ENCODE measurements around the gene EGFL7. TPM values are rescaled to one million over a fixed set of nuclear protein-coding genes. Genes with fewer than 3 reads are reported as not detected.

EGFL7 gene
- total RNA-seq, 1 donor from 2014 or later: 16.5 TPM

DNA sequence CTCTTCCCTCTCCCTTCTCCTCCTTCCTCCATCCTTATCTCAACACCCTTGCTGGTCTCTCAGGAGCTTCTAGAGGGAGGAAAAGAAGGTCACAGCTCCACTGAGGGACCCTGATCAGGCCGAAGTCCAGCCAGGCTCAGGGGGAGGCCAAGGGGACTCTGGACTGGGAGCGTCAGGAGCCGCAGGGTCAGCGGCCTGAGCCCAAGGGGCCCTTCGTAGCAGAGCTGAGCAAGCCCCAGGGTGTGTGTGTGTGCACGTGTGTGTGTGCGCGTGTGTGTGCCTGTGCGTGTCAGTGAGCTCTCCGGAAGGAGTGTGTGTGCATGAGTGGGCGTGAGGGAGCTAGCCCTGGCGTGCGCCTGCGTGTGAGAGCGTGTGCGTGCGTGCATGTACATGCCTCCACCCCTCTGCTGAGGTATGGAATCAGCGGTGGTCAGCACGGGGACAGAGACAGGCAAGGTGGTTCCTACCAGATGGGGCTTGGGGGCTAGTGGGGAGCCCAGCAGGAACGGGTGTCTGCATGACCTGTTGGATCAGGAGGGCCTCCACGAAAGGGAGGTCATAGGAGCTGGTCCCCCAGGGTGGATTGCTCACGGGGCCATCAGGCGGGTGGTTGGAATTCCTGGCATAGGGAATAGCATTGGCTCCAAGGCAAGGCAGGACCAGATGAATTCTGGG is 34.6 kb downstream of the EGFL7 start:
- Histone ChIP-seq H4K20me1 (ENCODE audit: low read depth) (no peaks in the 10 kb centered on the region), H3K4me2 (no peak overlapping the region), H3K4me3 (no peak overlapping the region), H3K27ac (no peak overlapping the region), H3K36me3 (no peaks in the 10 kb centered on the region), H3K4me1 (peaks cover under 1% of the 10 kb centered on the region), H3F3A (ENCODE audit: low read depth) (peaks cover 4% of the 10 kb centered on the region), H3K9me3 (ENCODE audit: low read depth) (no peaks in the 10 kb centered on the region), H3K79me2 (ENCODE audit: low read depth) (no peaks in the 10 kb centered on the region), H3K27me3 (peaks cover 18% of the 10 kb centered on the region), H2AFZ (replicated peaks) (no peak overlapping the region), H3K9ac (no peak overlapping the region)
- H3K27ac Mint-ChIP-seq: peak overlapping the region; percentile 88
- no peak for DNase-seq (ENCODE audit: low spot score)
- peaks cover 28% of the 10 kb centered on the region for H3K4me1 Mint-ChIP-seq
- peaks cover 20% of the 10 kb centered on the region for H3K27me3 Mint-ChIP-seq (ENCODE audit: insufficient read depth, low read depth)
- TF ChIP-seq EZH2phosphoT487 (IDR thresholded peaks at IDR 0.05) (no peak), EZH2 (IDR thresholded peaks at IDR 0.05) (no peak)
- H3K36me3 Mint-ChIP-seq: no peaks in the 10 kb centered on the region
- H3K4me3 Mint-ChIP-seq: peak overlapping the region; percentile 2
- H3K9me3 Mint-ChIP-seq: no peaks in the 10 kb centered on the region

DNA sequence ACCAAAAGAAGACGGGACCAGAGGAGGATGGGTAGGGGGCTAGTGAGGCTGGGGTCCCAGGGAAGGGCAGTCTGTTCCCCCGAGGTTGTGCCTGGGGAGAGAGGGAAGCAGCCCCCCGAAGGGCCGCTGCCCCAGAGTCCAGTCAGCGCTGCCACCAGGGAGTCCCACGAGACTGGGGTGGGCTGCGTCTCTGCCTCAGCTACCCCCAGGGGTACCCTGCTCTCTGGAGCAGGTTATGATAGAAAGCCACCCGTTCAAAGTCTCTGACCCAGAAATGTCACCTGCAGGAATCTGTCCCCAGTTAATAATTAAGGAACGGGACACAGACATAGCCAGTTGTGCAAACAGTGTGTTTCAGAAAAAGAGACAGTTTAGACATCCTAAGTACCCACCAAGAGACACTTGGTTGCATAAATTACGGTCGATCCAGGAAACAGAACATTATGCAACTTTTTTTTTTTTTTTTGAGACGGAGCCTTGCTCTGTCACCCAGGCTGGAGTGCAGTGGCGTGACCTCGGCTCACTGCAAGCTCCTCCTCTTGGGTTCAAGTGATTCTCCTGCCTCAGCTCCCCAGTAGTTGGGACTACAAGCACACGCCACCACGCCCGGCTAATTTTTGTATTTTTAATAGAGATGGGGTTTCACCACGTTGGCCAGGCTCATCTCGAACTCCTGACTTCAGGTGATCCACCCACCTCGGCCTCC is 35.3 kb downstream of the EGFL7 start:
- Mint-ChIP-seq H3K4me1 (peaks cover 26% of the 10 kb centered on the region), H3K4me3 (no peak overlapping the region), H3K27me3 (ENCODE audit: insufficient read depth, low read depth) (peaks cover 21% of the 10 kb centered on the region), H3K27ac (no peak overlapping the region), H3K9me3 (no peaks in the 10 kb centered on the region), H3K36me3 (no peaks in the 10 kb centered on the region)
- Histone ChIP-seq H3K9me3 (ENCODE audit: low read depth) (no peaks in the 10 kb centered on the region), H3K4me1 (no peaks in the 10 kb centered on the region), H3F3A (ENCODE audit: low read depth) (peaks cover 4% of the 10 kb centered on the region), H3K4me3 (no peak overlapping the region), H3K27me3 (peaks cover 19% of the 10 kb centered on the region), H3K36me3 (no peaks in the 10 kb centered on the region), H3K27ac (no peak overlapping the region), H3K9ac (no peak overlapping the region), H3K4me2 (no peak overlapping the region), H4K20me1 (ENCODE audit: low read depth) (no peaks in the 10 kb centered on the region), H2AFZ (replicated peaks) (no peak overlapping the region), H3K79me2 (ENCODE audit: low read depth) (no peaks in the 10 kb centered on the region)
- DNase-seq (ENCODE audit: low spot score): no peak
- no peak for TF ChIP-seq EZH2 (IDR thresholded peaks at IDR 0.05)
- TF ChIP-seq EZH2phosphoT487 (IDR thresholded peaks at IDR 0.05): no peak
- TF ChIP-seq, protein P1, sequence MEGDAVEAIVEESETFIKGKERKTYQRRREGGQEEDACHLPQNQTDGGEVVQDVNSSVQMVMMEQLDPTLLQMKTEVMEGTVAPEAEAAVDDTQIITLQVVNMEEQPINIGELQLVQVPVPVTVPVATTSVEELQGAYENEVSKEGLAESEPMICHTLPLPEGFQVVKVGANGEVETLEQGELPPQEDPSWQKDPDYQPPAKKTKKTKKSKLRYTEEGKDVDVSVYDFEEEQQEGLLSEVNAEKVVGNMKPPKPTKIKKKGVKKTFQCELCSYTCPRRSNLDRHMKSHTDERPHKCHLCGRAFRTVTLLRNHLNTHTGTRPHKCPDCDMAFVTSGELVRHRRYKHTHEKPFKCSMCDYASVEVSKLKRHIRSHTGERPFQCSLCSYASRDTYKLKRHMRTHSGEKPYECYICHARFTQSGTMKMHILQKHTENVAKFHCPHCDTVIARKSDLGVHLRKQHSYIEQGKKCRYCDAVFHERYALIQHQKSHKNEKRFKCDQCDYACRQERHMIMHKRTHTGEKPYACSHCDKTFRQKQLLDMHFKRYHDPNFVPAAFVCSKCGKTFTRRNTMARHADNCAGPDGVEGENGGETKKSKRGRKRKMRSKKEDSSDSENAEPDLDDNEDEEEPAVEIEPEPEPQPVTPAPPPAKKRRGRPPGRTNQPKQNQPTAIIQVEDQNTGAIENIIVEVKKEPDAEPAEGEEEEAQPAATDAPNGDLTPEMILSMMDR (IDR thresholded peaks at IDR 0.05): no peak

- TF ChIP-seq, protein P1 (IDR thresholded peaks at IDR 0.05): no peak
- TF ChIP-seq EZH2 (IDR thresholded peaks at IDR 0.05): no peak
- TF ChIP-seq EZH2phosphoT487 (IDR thresholded peaks at IDR 0.05): no peak
- Mint-ChIP-seq H3K27ac (no peak overlapping the region), H3K9me3 (no peaks in the 10 kb centered on the region), H3K27me3 (ENCODE audit: insufficient read depth, low read depth) (peaks cover 23% of the 10 kb centered on the region), H3K36me3 (no peaks in the 10 kb centered on the region), H3K4me3 (no peak overlapping the region), H3K4me1 (peaks cover 27% of the 10 kb centered on the region)
- Histone ChIP-seq H2AFZ (replicated peaks) (no peak overlapping the region), H3K9me3 (ENCODE audit: low read depth) (no peaks in the 10 kb centered on the region), H3K4me1 (no peaks in the 10 kb centered on the region), H4K20me1 (ENCODE audit: low read depth) (no peaks in the 10 kb centered on the region), H3K4me3 (no peak overlapping the region), H3F3A (ENCODE audit: low read depth) (peaks cover 4% of the 10 kb centered on the region), H3K36me3 (no peaks in the 10 kb centered on the region), H3K9ac (no peak overlapping the region), H3K4me2 (no peak overlapping the region), H3K79me2 (ENCODE audit: low read depth) (no peaks in the 10 kb centered on the region), H3K27me3 (peaks cover 19% of the 10 kb centered on the region), H3K27ac (no peak overlapping the region)
- DNase-seq (ENCODE audit: low spot score): no peak
These were observed 36.0 kb downstream of the EGFL7 start for GRCh38 chr9:136698635-136699246.
